PC-9 (cell line): ENCODE measurements around the gene POU2F3. TPM values are rescaled to one million over a fixed set of nuclear protein-coding genes. Genes with fewer than 3 reads are reported as not detected.

Experiments used
- BruUV-seq: library from RNA; stranded (reverse); fragments of 400-500 nt; replicated peaks from 2 replicates; lab custom pipeline; 2021; lab: Mats Ljungman, UMichigan
- CTCF ChIA-PET: fragments of 300-600 bp; sonication (Branson Sonifier 250); formaldehyde crosslinking; loops from one replicate; lab custom pipeline; 2022; ENCODE audit warnings: antibody characterized with exemption; lab: Charles Lee
- POLR2A ChIA-PET: fragments of 300-600 bp; sonication (Branson Sonifier 250); formaldehyde crosslinking; loops from one replicate; lab custom pipeline; 2022; ENCODE audit warnings: antibody characterized with exemption; ENCODE audit not compliant: unreplicated experiment; lab: Charles Lee
- DNase-seq, 2 experiments: peaks; one replicate each; pipeline versions ENCODE4 v3.0.0 to v3.0.0-alpha.2; 2015 to 2022; ENCODE audit warnings: mixed read lengths in 1 of 2
- H2AFZ ChIP-seq: fragments of 200-600 bp; sonication (generic); 2 replicates; pipeline ENCODE4 v1.8.1; 2017; ENCODE audit warnings: antibody characterized with exemption
- H3F3A ChIP-seq: fragments of 200-600 bp; sonication (generic); 2 replicates; pipeline ENCODE4 v1.8.1; 2017; ENCODE audit warnings: antibody characterized with exemption, mild to moderate bottlenecking, low read depth; ENCODE audit not compliant: insufficient read depth
- H3K27ac ChIP-seq: fragments of 200-600 bp; sonication (generic); 2 replicates; pipeline ENCODE4 v1.6.1; 2016; ENCODE audit warnings: mixed run types
- H3K27me3 ChIP-seq: fragments of 200-600 bp; sonication (generic); 2 replicates; pipeline ENCODE4 v1.6.1; 2016; ENCODE audit warnings: low read depth, mixed run types; ENCODE audit not compliant: insufficient read depth
- H3K36me3 ChIP-seq: fragments of 200-600 bp; sonication (generic); 2 replicates; pipeline ENCODE4 v1.6.1; 2016; ENCODE audit warnings: low read depth, mixed run types
- H3K4me1 ChIP-seq: fragments of 200-600 bp; sonication (generic); replicated peaks from 2 replicates; pipeline ENCODE4 v1.6.1; 2016; ENCODE audit warnings: mixed run types; ENCODE audit not compliant: insufficient read depth
- H3K4me2 ChIP-seq: fragments of 200-600 bp; sonication (generic); 2 replicates; pipeline ENCODE4 v1.6.1; 2017; ENCODE audit warnings: mixed run types
- H3K4me3 ChIP-seq: fragments of 200-600 bp; sonication (generic); 2 replicates; pipeline ENCODE4 v1.6.1; 2016; ENCODE audit warnings: mixed run types
- H3K79me2 ChIP-seq: fragments of 200-600 bp; sonication (generic); 2 replicates; pipeline ENCODE4 v1.6.1; 2017; ENCODE audit warnings: low read depth, mixed run types
- H3K9me2 ChIP-seq: fragments of 200-600 bp; sonication (generic); 2 replicates; pipeline ENCODE4 v1.8.1; 2017; ENCODE audit warnings: mild to moderate bottlenecking; ENCODE audit not compliant: insufficient read depth
- H3K9me3 ChIP-seq: fragments of 200-600 bp; sonication (generic); 2 replicates; pipeline ENCODE4 v1.8.1; 2016; ENCODE audit warnings: low read depth; ENCODE audit not compliant: insufficient read depth
- H4K20me1 ChIP-seq: fragments of 200-600 bp; sonication (generic); 2 replicates; pipeline ENCODE4 v1.8.1; 2017; ENCODE audit not compliant: insufficient read depth
- CTCF ChIP-seq: fragments of 200-600 bp; sonication (generic); conservative IDR thresholded peaks from 2 replicates; pipeline ENCODE4 v1.6.1; 2017; ENCODE audit warnings: mixed run types, antibody characterized with exemption, mild to moderate bottlenecking, moderate library complexity
- EZH2 ChIP-seq: fragments of 200-600 bp; sonication (generic); IDR thresholded peaks from 2 replicates; pipeline ENCODE4 v1.8.0; 2017; ENCODE audit warnings: antibody characterized with exemption, low read depth
- intact Hi-C: fragments of 100-400 bp; cut with micrococcal nuclease; formaldehyde crosslinking; loops from one replicate; pipeline ENCODE4 v1.10.0; 2022; ENCODE audit not compliant: unreplicated experiment
- total RNA-seq: library from RNA; stranded (reverse); gene quantifications from 2 replicates; pipeline ENCODE4 v1.2.3, GENCODE V29; 2021

The POU2F3 gene
- total RNA-seq, 1 experiment from 2014 or later: 2.9 TPM

- POLR2A ChIA-PET: no interaction called here
- no peak overlapping the region for H2AFZ ChIP-seq
- no peak overlapping the region for H3K27ac ChIP-seq
- H3K4me3 ChIP-seq: no peak overlapping the region
- BruUV-seq: no TSS peak
- no peaks in the 10 kb centered on the region for H3K9me3 ChIP-seq
- peaks cover 63% of the 10 kb centered on the region for H3K4me1 ChIP-seq
- H3K79me2 ChIP-seq: no peaks in the 10 kb centered on the region
- TF ChIP-seq CTCF (no peak), EZH2 (no peak)
- no peaks in the 10 kb centered on the region for H3K9me2 ChIP-seq
- H3F3A ChIP-seq: peaks cover 32% of the 10 kb centered on the region; the same call in 1 of the 2 replicates
- no peaks in the 10 kb centered on the region for H3K36me3 ChIP-seq
- no peaks in the 10 kb centered on the region for H4K20me1 ChIP-seq
- CTCF ChIA-PET: interaction anchor here (0.7 kb wide), 1 partner anchor 119 kb away, joined by 7 read pairs; no protein-coding TSS in a partner anchor
- no peak for DNase-seq
- no peak overlapping the region for H3K4me2 ChIP-seq
- intact Hi-C loops: no loop called here
- no peaks in the 10 kb centered on the region for H3K27me3 ChIP-seq
Observed at GRCh38 chr11:120298461-120298860, 58.5 kb downstream of the POU2F3 start.

- peak overlapping the region; percentile 73 for H3K4me2 ChIP-seq
- no peaks in the 10 kb centered on the region for H3K36me3 ChIP-seq
- peak overlapping the region; percentile 17; the same call in 1 of the 2 replicates for H3K4me3 ChIP-seq
- peaks cover 75% of the 10 kb centered on the region for H3K4me1 ChIP-seq
- peaks cover 51% of the 10 kb centered on the region for H3F3A ChIP-seq
- peak overlapping the region; percentile 49 for H3K27ac ChIP-seq
- peak overlapping the region; percentile 49; the same call in 1 of the 2 replicates for H2AFZ ChIP-seq
- no peaks in the 10 kb centered on the region for H3K9me2 ChIP-seq
- ChIA-PET CTCF (interaction anchor here (0.5 to 2.1 kb wide), 3 partner anchors 15 to 66 kb away, joined by 4 to 8 read pairs (median 5); no protein-coding TSS in a partner anchor), POLR2A (no interaction called here)
- BruUV-seq: no TSS peak
- DNase-seq: peak; percentile 92 to 99
- TF ChIP-seq EZH2 (no peak), CTCF (no peak)
- H4K20me1 ChIP-seq: no peaks in the 10 kb centered on the region
- intact Hi-C loops: loop anchor here (1.0 to 10.0 kb wide), 5 partner anchors 15 to 607 kb away; no protein-coding TSS in a partner anchor
- no peaks in the 10 kb centered on the region for H3K27me3 ChIP-seq
- H3K9me3 ChIP-seq: no peaks in the 10 kb centered on the region
- no peaks in the 10 kb centered on the region for H3K79me2 ChIP-seq
Observed at GRCh38 chr11:120302001-120302805, 62.3 kb downstream of the POU2F3 start.

GRCh38 chr11:120303004-120303637, 63.2 kb downstream of the POU2F3 start:
- peaks cover 78% of the 10 kb centered on the region for H3K4me1 ChIP-seq
- no peaks in the 10 kb centered on the region for H3K9me2 ChIP-seq
- H3K27me3 ChIP-seq: no peaks in the 10 kb centered on the region
- no peaks in the 10 kb centered on the region for H3K79me2 ChIP-seq
- no peak overlapping the region for H3K4me3 ChIP-seq
- no peaks in the 10 kb centered on the region for H3K36me3 ChIP-seq
- ChIA-PET POLR2A (no interaction called here), CTCF (interaction anchor here (0.5 to 2.1 kb wide), 6 partner anchors 13 to 67 kb away, joined by 3 to 8 read pairs (median 4); no protein-coding TSS in a partner anchor)
- peak overlapping the region; percentile 77 for H3K27ac ChIP-seq
- H2AFZ ChIP-seq: no peak overlapping the region
- peaks cover 51% of the 10 kb centered on the region for H3F3A ChIP-seq
- intact Hi-C loops: loop anchor here (2.0 to 10.0 kb wide), 2 partner anchors 14 to 608 kb away; no protein-coding TSS in a partner anchor
- BruUV-seq: no TSS peak
- peak overlapping the region; percentile 73 for H3K4me2 ChIP-seq
- no peaks in the 10 kb centered on the region for H4K20me1 ChIP-seq
- H3K9me3 ChIP-seq: no peaks in the 10 kb centered on the region
- peak in 1 of 2 experiments; percentile 67 for DNase-seq
- TF ChIP-seq EZH2: no peak
- TF ChIP-seq CTCF: peak; percentile 87
